Measurements from ENCODE around the gene METTL21A.

- TF ChIP-seq, protein P1, sequence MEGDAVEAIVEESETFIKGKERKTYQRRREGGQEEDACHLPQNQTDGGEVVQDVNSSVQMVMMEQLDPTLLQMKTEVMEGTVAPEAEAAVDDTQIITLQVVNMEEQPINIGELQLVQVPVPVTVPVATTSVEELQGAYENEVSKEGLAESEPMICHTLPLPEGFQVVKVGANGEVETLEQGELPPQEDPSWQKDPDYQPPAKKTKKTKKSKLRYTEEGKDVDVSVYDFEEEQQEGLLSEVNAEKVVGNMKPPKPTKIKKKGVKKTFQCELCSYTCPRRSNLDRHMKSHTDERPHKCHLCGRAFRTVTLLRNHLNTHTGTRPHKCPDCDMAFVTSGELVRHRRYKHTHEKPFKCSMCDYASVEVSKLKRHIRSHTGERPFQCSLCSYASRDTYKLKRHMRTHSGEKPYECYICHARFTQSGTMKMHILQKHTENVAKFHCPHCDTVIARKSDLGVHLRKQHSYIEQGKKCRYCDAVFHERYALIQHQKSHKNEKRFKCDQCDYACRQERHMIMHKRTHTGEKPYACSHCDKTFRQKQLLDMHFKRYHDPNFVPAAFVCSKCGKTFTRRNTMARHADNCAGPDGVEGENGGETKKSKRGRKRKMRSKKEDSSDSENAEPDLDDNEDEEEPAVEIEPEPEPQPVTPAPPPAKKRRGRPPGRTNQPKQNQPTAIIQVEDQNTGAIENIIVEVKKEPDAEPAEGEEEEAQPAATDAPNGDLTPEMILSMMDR (conservative IDR thresholded peaks at IDR 0.05), result no peak
- TF ChIP-seq EZH2 (IDR thresholded peaks at IDR 0.05; ENCODE audit: low read depth), result no peak
Measured at GRCh38 chr2:207632575-207633493, 7.6 kb upstream of the METTL21A start.

All from PC-9 (cell line).